ENCODE data around the gene TBL1XR1.

DNA sequence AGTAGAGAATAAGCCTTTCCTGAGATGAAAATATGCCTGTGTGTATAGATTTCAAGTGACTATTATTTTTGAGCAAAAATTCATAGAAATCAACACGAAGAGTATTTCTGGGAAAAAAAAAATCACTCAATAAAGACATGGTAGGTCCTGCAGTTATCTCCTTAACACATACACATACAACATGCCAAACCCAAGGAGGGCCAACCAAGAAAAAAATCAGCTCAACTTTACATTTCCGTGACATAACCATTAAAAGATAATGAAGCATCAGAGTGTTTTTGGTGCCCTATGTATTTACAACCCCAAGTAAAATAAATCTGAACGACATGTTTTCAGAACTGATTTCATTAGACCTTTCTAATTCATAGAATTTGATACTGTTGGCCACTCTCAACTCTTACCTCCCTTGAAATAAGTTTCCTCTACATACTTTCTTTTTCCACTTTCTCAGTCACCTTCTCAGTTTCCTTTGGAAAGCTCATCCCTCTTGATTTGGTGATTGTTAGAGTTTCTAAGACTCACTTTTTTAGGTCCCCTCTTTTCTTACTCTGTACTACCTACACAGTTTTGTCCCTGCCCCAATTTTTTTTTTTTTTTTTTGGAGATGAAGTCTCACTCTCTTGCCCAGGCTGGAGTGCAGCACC, 162.3 kb downstream of the TBL1XR1 start:
- TF ChIP-seq ATF7 (IDR thresholded peaks at IDR 0.05), result no peak
- TF ChIP-seq ATF7 (CRISPR knock-in tag; IDR thresholded peaks at IDR 0.05), result no peak
- TF ChIP-seq ZNF205 (CRISPR knock-in tag; IDR thresholded peaks at IDR 0.05), result no peak
- TF ChIP-seq, protein P1, sequence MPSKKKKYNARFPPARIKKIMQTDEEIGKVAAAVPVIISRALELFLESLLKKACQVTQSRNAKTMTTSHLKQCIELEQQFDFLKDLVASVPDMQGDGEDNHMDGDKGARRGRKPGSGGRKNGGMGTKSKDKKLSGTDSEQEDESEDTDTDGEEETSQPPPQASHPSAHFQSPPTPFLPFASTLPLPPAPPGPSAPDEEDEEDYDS (CRISPR knock-in tag; IDR thresholded peaks at IDR 0.05), result no peak
- TF ChIP-seq, protein P2, sequence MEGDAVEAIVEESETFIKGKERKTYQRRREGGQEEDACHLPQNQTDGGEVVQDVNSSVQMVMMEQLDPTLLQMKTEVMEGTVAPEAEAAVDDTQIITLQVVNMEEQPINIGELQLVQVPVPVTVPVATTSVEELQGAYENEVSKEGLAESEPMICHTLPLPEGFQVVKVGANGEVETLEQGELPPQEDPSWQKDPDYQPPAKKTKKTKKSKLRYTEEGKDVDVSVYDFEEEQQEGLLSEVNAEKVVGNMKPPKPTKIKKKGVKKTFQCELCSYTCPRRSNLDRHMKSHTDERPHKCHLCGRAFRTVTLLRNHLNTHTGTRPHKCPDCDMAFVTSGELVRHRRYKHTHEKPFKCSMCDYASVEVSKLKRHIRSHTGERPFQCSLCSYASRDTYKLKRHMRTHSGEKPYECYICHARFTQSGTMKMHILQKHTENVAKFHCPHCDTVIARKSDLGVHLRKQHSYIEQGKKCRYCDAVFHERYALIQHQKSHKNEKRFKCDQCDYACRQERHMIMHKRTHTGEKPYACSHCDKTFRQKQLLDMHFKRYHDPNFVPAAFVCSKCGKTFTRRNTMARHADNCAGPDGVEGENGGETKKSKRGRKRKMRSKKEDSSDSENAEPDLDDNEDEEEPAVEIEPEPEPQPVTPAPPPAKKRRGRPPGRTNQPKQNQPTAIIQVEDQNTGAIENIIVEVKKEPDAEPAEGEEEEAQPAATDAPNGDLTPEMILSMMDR (CRISPR knock-in tag; IDR thresholded peaks at IDR 0.05), result no peak
- no peak for TF ChIP-seq XRCC5 (optimal IDR thresholded peaks at IDR 0.05; ENCODE audit: low read length)
- TF ChIP-seq HNRNPLL (IDR thresholded peaks at IDR 0.05; ENCODE audit: low read depth, low read length, poor library complexity, severe bottlenecking), result no peak
- TF ChIP-seq MED1 (CRISPR knock-in tag; IDR thresholded peaks at IDR 0.05), result no peak
- TF ChIP-seq ZNF780A (CRISPR knock-in tag; IDR thresholded peaks at IDR 0.05), result no peak
- TF ChIP-seq EZH2 (conservative IDR thresholded peaks at IDR 0.05; ENCODE audit: low read depth, low read length), result no peak
- no peak for TF ChIP-seq NONO (IDR thresholded peaks at IDR 0.05)
- TF ChIP-seq NONO (CRISPR knock-in tag; conservative IDR thresholded peaks at IDR 0.05), result no peak
- no peak for TF ChIP-seq FOXK2 (IDR thresholded peaks at IDR 0.05)
